ENCODE results near the gene MICAL2. TPM values are rescaled to one million over a fixed set of nuclear protein-coding genes. Genes with fewer than 3 reads are reported as not detected.

Gene MICAL2
- total and polyA plus RNA-seq, 2 of the 13 experiments (the other 11 are each of a cell fraction or from before 2014, with no cell fraction given): 0.78 to 1.1 TPM

DNA sequence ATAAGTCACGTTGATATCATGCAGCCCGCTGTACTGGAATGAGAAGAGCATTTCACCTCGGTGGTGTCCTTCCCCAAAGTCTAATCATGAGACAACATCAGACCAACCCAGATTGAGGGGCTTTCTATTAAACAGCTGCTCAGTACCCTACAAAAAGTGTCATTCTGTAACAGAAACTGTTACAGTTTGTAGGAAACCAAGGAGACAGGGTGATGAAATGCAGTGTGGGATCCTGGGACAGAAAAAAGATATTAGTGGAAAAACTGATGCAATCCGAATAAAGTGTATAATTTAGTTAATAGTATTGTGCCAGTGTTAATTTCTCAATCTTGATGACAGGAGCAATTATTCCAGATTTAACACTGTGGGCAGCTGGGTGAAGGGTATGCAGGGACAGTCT is 128.0 kb downstream of the MICAL2 start (continued):
- TF ChIP-seq, protein P1, sequence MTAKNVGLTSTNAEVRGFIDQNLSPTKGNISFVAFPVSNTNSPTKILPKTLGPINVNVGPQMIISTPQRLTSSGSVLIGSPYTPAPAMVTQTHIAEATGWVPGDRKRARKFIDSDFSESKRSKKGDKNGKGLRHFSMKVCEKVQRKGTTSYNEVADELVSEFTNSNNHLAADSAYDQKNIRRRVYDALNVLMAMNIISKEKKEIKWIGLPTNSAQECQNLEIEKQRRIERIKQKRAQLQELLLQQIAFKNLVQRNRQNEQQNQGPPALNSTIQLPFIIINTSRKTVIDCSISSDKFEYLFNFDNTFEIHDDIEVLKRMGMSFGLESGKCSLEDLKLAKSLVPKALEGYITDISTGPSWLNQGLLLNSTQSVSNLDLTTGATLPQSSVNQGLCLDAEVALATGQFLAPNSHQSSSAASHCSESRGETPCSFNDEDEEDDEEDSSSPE (CRISPR knock-in tag; IDR thresholded peaks at IDR 0.05): no peak
- TF ChIP-seq, protein P2, sequence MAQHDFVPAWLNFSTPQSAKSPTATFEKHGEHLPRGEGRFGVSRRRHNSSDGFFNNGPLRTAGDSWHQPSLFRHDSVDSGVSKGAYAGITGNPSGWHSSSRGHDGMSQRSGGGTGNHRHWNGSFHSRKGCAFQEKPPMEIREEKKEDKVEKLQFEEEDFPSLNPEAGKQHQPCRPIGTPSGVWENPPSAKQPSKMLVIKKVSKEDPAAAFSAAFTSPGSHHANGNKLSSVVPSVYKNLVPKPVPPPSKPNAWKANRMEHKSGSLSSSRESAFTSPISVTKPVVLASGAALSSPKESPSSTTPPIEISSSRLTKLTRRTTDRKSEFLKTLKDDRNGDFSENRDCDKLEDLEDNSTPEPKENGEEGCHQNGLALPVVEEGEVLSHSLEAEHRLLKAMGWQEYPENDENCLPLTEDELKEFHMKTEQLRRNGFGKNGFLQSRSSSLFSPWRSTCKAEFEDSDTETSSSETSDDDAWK (CRISPR knock-in tag; IDR thresholded peaks at IDR 0.05): no peak
- TF ChIP-seq, protein P3, sequence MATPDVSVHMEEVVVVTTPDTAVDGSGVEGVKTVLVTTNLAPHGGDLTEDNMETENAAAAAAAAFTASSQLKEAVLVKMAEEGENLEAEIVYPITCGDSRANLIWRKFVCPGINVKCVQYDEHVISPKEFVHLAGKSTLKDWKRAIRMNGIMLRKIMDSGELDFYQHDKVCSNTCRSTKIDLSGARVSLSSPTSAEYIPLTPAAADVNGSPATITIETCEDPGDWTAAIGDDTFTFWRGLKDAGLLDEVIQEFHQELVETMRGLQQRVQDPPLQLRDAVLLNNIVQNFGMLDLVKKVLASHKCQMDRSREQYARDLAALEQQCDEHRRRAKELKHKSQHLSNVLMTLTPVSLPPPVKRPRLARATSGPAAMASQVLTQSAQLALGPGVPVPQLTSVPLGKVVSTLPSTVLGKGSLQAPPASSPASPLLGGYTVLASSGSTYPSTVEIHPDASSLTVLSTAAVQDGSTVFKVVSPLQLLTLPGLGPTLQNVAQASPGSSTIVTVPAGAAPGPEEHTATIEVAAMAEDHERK (CRISPR knock-in tag; IDR thresholded peaks at IDR 0.05; ENCODE audit: low read depth): no peak

DNA sequence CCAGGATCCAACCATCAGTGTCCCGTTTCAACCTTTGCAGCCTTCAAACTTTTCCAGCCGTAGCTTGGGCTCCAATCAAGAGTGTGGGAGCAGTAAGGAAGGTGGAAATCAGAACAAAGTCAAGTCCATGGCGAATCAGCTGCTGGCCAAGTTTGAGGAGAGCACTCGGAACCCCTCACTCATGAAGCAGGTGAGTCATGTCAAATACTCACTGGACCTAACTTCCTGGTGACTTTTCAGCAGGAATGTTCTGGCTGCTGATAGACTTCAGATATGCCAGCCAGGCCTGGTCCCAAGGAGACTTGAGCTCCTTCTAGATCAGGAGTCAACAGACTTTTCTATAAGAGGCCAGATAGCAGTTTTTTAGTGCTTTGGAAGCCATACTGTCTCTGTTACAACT is 129.0 kb downstream of the MICAL2 start:
- intact Hi-C loops (cut with micrococcal nuclease; ENCODE audit: unreplicated experiment): loop anchor here (5.0 to 10.0 kb wide), 4 partner anchors 75 to 305 kb away; no protein-coding TSS in a partner anchor

More for the DNA sequence above, 129.0 kb downstream of the MICAL2 start:
- in situ Hi-C loops (cut with HindIII; ENCODE audit: extremely low pct_ligation_motif_present, low pct_unique_long_range_greater_than_20kb): loop anchor here (5.0 to 10.0 kb wide), 2 partner anchors 125 to 192 kb away; partner anchors contain the start of gene MICAL2
- H4K20me1 ChIP-seq (ENCODE audit: insufficient read depth, low read length): no peaks in the 10 kb centered on the region
- H2AFZ ChIP-seq (ENCODE audit: low read length): no peak overlapping the region
- no peaks in the 10 kb centered on the region for H3K27me3 ChIP-seq (ENCODE audit: control insufficient read depth in 1 of 2, insufficient read depth in 2 of 2, low read length in 2 of 2)
- ChIA-PET CTCF (ENCODE audit: low intra/inter-chr PET ratio, low total read pairs) (no interaction called here), POLR2A (no interaction called here)
- no peak overlapping the region for H3K4me2 ChIP-seq (ENCODE audit: low read depth, low read length)
- ATAC-seq: no peak
- no peaks in the 10 kb centered on the region for H3K79me2 ChIP-seq (ENCODE audit: insufficient read depth, low read length)
- no peaks in the 10 kb centered on the region for H3K9me3 ChIP-seq (ENCODE audit: low read length)
- no peak overlapping the region for H3K4me3 ChIP-seq (replicated peaks in 1 of 3; ENCODE audit: insufficient read depth in 1 of 3, low read depth in 2 of 3, low read length in 3 of 3)
- FAIRE-seq: no peak
- WGBS (ENCODE audit: low lambda C conversion rate): 84% methylated on average over 4 of the region's 4 CpGs
- no peak for DNase-seq (ENCODE audit: low spot score)
- no TSS peak for BruUV-seq (replicated peaks)
- TF ChIP-seq SRY (CRISPR knock-in tag; IDR thresholded peaks at IDR 0.05): no peak
- no peak for TF ChIP-seq IKZF1 (IDR thresholded peaks at IDR 0.05)
- TF ChIP-seq HNRNPH1 (optimal IDR thresholded peaks at IDR 0.05; ENCODE audit: low read depth, low read length): no peak
- no peak for TF ChIP-seq HNRNPK (IDR thresholded peaks at IDR 0.05; ENCODE audit: low read depth, low read length, poor library complexity, severe bottlenecking)
- TF ChIP-seq, protein P4, sequence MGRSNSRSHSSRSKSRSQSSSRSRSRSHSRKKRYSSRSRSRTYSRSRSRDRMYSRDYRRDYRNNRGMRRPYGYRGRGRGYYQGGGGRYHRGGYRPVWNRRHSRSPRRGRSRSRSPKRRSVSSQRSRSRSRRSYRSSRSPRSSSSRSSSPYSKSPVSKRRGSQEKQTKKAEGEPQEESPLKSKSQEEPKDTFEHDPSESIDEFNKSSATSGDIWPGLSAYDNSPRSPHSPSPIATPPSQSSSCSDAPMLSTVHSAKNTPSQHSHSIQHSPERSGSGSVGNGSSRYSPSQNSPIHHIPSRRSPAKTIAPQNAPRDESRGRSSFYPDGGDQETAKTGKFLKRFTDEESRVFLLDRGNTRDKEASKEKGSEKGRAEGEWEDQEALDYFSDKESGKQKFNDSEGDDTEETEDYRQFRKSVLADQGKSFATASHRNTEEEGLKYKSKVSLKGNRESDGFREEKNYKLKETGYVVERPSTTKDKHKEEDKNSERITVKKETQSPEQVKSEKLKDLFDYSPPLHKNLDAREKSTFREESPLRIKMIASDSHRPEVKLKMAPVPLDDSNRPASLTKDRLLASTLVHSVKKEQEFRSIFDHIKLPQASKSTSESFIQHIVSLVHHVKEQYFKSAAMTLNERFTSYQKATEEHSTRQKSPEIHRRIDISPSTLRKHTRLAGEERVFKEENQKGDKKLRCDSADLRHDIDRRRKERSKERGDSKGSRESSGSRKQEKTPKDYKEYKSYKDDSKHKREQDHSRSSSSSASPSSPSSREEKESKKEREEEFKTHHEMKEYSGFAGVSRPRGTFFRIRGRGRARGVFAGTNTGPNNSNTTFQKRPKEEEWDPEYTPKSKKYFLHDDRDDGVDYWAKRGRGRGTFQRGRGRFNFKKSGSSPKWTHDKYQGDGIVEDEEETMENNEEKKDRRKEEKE (IDR thresholded peaks at IDR 0.05): no peak
- TF ChIP-seq, protein P5, sequence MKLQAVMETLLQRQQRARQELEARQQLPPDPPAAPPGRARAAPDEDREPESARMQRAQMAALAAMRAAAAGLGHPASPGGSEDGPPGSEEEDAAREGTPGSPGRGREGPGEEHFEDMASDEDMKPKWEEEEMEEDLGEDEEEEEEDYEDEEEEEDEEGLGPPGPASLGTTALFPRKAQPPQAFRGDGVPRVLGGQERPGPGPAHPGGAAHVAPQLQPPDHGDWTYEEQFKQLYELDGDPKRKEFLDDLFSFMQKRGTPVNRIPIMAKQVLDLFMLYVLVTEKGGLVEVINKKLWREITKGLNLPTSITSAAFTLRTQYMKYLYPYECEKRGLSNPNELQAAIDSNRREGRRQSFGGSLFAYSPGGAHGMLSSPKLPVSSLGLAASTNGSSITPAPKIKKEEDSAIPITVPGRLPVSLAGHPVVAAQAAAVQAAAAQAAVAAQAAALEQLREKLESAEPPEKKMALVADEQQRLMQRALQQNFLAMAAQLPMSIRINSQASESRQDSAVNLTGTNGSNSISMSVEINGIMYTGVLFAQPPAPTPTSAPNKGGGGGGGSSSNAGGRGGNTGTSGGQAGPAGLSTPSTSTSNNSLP (IDR thresholded peaks at IDR 0.05; ENCODE audit: low read depth, low read length): no peak
- no peak for TF ChIP-seq MZF1 (CRISPR knock-in tag; IDR thresholded peaks at IDR 0.05; ENCODE audit: borderline replicate concordance)
- TF ChIP-seq HIVEP1 (CRISPR knock-in tag; IDR thresholded peaks at IDR 0.05): no peak
- no peak for TF ChIP-seq MYNN (CRISPR knock-in tag; IDR thresholded peaks at IDR 0.05; ENCODE audit: low read depth)
- TF ChIP-seq MIER3 (CRISPR knock-in tag; IDR thresholded peaks at IDR 0.05; ENCODE audit: borderline replicate concordance): no peak
- H3K4me1 ChIP-seq (ENCODE audit: insufficient read depth, low read length): peaks cover 26% of the 10 kb centered on the region
- H3K9ac ChIP-seq (ENCODE audit: insufficient read depth, low read depth, low read length): no peak overlapping the region
- no peaks in the 10 kb centered on the region for H3K36me3 ChIP-seq (replicated peaks in 1 of 2; ENCODE audit: control insufficient read depth in 1 of 2, insufficient read depth in 2 of 2, low read length in 2 of 2)
- H3K27ac ChIP-seq (ENCODE audit: extremely low read length, insufficient read depth, low read length): no peak overlapping the region
